ENCODE results near the gene TTC32. TPM values are rescaled to one million over a fixed set of nuclear protein-coding genes. Genes with fewer than 3 reads are reported as not detected.
"Not testable (repeated sequence)": the region's sequence is repeated elsewhere in the genome, so short reads cannot be mapped to it uniquely, and the experiment has no call there.

TTC32 gene
- total RNA-seq, 1 experiment from 2014 or later, result 13.0 TPM

- no peak for DNase-seq (ENCODE audit: low read depth)
These were observed 1.5 kb downstream of the TTC32 start for GRCh38 chr2:19899985-19900930.

GRCh38 chr2:19898592-19899329 is 3.0 kb downstream of the TTC32 start:
- no peak for DNase-seq (ENCODE audit: low read depth)

DNA sequence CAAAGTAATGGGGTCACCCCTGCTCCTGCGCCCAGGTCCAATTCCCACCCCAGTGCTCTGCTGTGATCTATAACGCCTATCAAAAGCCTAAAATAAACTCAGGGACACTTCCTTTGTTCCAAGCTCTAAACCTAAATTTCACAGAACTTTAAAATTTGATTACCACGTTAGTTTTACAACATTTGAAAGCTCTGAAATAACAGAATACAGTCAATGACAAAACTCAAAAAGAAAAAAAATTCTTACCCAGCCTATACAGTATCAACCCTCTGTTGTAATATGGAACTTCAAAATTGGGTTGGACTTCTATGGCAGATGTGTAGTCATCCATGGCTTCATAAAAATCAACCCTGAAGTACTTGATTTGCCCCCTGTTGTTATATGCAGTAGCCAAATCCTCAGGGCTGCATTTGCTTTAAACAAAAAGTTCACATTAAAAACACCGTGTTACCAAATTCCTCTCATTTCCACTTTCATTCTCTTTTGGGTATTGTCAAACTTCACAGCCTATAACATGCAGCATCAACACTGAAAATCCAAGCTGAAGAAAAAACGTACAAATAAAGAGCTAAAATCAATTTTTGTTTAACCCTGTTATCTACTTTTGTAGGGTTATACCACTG is 4.0 kb downstream of the TTC32 start:
- DNase-seq (ENCODE audit: low read depth), result no peak

GRCh38 chr2:19895535-19895934 is 6.2 kb downstream of the TTC32 start:
- no peak for DNase-seq (ENCODE audit: low read depth)

GRCh38 chr2:19894134-19894792 is 7.5 kb downstream of the TTC32 start:
- DNase-seq (ENCODE audit: low read depth), result no peak

DNA sequence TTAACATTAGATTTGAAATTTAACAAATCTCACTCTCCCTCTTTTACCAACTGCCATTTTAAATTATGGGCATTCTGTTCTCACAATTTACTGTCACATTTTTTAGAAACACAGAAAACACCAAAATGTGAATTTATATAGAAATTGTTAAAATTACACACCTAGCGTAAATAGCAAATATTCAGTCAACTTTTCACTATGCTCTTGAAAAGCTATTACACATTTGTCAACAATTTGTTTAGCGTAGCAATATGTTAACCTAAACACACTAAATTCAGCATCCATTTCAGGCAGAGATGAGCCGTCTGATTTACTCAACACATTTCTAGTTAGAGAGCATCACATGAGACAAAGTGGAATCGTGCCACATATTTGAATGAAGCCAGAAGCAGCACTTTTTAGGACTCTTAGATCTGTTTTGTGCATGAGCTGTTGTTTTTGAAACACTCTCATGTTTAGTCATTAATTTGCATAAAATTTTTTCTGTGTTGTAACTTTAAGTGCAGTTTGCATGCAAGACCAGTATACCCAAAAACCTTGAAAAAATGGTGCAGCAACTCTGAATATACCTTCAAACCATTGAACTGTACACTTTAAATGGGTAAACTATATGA is 8.2 kb downstream of the TTC32 start:
- DNase-seq (ENCODE audit: low read depth), result no peak

GRCh38 chr2:19891971-19892370 is 9.8 kb downstream of the TTC32 start:
- DNase-seq (ENCODE audit: low read depth), result not testable (repeated sequence)

- DNase-seq (ENCODE audit: low read depth), result no peak
These were observed 11.7 kb downstream of the TTC32 start for GRCh38 chr2:19890104-19890503.

- DNase-seq (ENCODE audit: low read depth), result no peak
These were observed 13.0 kb downstream of the TTC32 start for GRCh38 chr2:19888831-19889230.

DNA sequence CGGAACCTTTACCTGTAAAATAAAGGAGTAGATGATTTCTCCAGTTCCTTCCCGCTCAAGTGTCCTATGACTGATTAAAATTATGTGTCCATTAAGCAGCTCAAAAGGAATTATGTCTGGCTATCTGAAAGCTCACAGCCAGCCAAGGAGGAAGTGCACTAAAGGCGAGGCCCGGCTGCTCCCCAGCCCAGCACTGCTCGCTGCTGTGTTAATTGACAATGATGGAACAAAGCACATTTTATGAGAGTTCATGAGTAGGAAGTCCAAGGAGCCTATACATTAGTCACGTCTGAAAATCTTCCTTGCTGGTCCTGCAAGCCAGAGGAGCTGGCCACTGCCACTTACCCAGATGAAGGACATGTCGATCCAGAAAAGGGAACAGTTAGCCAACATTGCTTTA is 14.3 kb downstream of the TTC32 start:
- no peak for DNase-seq (ENCODE audit: low read depth)

DNA sequence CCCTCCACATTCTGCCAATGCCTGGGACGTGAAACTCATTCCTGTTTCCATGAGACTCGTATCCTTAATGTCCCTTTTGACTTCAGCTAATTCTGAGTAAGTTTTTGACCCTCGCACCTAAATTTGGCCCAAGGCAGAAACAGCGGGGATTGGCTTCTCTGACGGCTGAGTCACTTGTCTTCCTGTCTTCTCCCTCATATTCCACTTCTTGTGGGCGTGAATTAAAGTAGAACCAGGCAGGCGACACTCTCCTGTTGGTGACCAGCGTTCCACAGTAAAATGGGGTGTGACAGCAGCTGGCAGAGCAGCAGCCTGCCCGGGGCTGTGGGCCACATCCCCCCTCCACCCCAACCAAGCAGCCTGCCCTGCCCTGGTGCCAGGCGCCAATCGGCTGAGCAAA is 15.5 kb downstream of the TTC32 start:
- peak; percentile 66 for DNase-seq (ENCODE audit: low read depth)

DNA sequence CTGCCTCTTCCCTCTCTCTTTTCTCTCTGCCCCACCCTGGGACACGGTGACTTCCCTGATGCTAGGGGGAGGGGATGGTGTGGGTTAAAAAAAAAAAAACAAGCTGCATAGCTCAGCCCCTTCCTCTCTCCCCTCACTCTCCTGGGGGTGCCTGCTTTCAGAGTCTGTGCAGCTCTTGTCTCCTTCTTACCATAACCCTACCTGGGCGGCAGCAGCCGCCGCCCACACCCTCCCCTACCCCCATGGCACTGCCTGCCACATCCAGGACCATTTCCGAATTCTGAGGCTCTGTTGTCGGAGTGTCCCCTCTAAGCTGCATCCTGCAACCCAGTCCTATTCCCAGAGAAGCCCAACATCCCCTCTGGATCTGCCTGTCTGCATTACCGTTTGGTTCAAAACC is 16.0 kb downstream of the TTC32 start:
- no peak for DNase-seq (ENCODE audit: low read depth)

- DNase-seq (ENCODE audit: low read depth), result no peak
These were observed 17.6 kb downstream of the TTC32 start for GRCh38 chr2:19883971-19884720.

GRCh38 chr2:19883486-19883885 is 18.3 kb downstream of the TTC32 start:
- DNase-seq (ENCODE audit: low read depth), result no peak

DNA sequence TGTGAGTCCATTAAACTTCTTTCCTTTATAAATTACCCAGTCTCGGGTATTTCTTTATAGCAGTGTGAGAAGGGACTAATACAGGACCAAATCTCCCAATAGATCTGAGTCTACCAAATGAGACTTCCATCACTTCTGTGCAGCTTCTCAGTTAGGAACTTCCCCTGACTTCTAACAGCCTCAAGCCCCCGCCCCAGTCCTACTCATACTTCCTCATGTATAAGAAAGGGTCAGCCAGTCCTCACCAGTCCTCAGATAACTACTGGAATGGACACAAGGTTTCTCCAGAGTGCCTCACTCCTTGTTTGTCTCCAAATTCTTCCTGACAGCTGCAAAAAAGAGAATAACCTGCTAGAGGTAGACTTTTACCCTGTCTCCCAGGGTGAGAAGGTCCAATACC is 19.5 kb downstream of the TTC32 start:
- DNase-seq (ENCODE audit: low read depth), result no peak

- no peak for DNase-seq (ENCODE audit: low read depth)
These were observed 19.9 kb downstream of the TTC32 start for GRCh38 chr2:19881908-19882265.

DNA sequence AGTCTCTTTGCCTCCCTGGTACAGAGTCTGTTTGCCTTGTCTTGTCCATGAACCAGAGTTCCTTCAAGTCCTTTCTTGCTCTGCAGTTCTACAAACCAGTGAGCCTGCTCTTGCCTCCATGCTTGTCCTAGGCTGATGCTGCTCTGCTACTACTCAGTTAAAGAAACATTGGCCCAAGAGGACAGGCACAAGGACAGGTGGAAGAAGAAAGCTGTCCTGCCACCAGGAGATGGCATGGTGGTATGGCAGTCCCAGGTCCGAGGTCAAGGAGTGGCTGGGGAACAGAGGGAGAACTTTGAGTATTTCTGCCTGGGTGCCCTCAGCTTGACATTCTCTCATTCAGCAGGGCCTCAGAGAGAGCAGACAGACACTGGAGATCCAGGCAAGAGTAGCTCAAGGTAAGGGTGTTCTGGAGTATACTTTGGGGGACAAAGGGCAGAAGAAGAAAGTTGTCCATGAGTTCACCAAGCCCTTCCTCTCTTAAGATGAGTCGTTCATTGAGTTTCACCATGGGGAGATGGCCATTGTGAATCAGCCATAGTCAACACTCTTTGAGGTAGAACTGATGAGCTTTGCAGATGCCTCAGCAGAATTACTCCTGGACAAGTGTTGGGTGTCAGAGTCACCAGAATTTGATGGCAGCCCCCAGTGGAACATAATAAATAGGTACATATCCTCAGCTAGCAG is 20.4 kb downstream of the TTC32 start:
- no peak for DNase-seq (ENCODE audit: low read depth)

DNA sequence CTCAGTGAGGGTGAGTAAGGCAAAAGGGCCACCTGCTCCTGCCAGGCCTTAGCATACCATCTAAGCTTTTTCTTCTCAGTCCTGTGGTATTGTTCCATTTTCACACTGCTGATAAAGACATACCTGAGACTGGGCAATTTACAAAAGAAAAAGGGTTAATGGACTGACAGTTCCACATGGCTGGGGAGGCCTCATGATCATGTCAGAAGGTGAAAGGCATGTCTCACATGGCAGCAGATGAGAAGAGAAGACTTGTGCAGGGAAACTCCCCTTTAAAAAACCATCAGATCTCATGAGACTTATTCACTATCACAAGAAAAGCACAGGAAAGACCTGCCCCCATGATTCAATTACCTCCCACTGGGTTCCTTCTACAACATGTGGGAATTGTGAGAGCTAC is 21.6 kb downstream of the TTC32 start:
- not testable (repeated sequence) for DNase-seq (ENCODE audit: low read depth)

GRCh38 chr2:19879120-19879519 is 22.7 kb downstream of the TTC32 start:
- no peak for DNase-seq (ENCODE audit: low read depth)
